K562 (cell line): ENCODE data around the gene SLC20A1. TPM values are rescaled to one million over a fixed set of nuclear protein-coding genes. Genes with fewer than 3 reads are reported as not detected.
A peak's percentile ranks its signal among the peaks of the same experiment; 100 is the strongest.

Experiments
- ATAC-seq: fragments of 200-7000 bp; cut with Tn5 transposase; 3 replicates; pipeline ENCODE4 v1.9.1; 2020; ENCODE audit warnings: moderate library complexity
- BruUV-seq: library from RNA; stranded (reverse); fragments of 400-500 nt; replicated peaks from 2 replicates; lab custom pipeline; 2021; lab: Mats Ljungman, UMichigan
- CTCF ChIA-PET: fragments of 300-600 bp; formaldehyde crosslinking; extraction: SDS; loops from one replicate; lab custom pipeline; 2021; ENCODE audit warnings: low intra/inter-chr PET ratio; lab: Yijun Ruan, JAX
- POLR2A ChIA-PET: fragments of 300-600, 350-650 bp; sonication (Branson Sonifier 250); formaldehyde crosslinking; extraction: SDS; loops from one replicate; lab custom pipeline; 2021; ENCODE audit warnings: antibody characterized with exemption, inconsistent platforms; lab: Yijun Ruan, JAX
- DNase-seq, 4 experiments: peaks; one replicate each; pipeline versions ENCODE4 v3.0.0 to v3.0.0-alpha.2; 2011 to 2018; ENCODE audit warnings: low spot score in 3 of 4, mixed read lengths in 3 of 4; ENCODE audit errors: extremely low read depth in 1 of 4
- FAIRE-seq: peaks from 2 replicates; lab custom pipeline; 2011; peaks lifted over from hg19 to GRCh38; lab: Jason Lieb, UNC
- H2AFZ ChIP-seq: 2 replicates; pipeline ENCODE4 v1.6.0; 2011; ENCODE audit warnings: low read depth, low read length, control low read depth, inconsistent platforms
- H3K27ac ChIP-seq: fragments of 200-600 bp; 3 replicates; pipeline ENCODE4 v1.8.0; 2011; ENCODE audit warnings: low read depth, mild to moderate bottlenecking, control low read depth, inconsistent platforms, low read length, moderate library complexity, mixed read lengths; ENCODE audit errors: extremely low read depth
- H3K27me3 ChIP-seq, 2 experiments: fragments of 300-600 bp in 1 of 2; 2 replicates in 1 of 2; 3 replicates in 1 of 2; pipeline versions ENCODE4 v1.6.0 to v1.8.0; 2011; ENCODE audit warnings: inconsistent platforms in 2 of 2, low read length in 2 of 2, mild to moderate bottlenecking in 1 of 2, mixed read lengths in 1 of 2, moderate library complexity in 1 of 2; ENCODE audit not compliant: control insufficient read depth in 2 of 2, insufficient read depth in 2 of 2
- H3K36me3 ChIP-seq: fragments of 300-600 bp; 3 replicates; pipeline ENCODE4 v1.8.0; 2011; ENCODE audit warnings: mild to moderate bottlenecking, low read length, inconsistent platforms; ENCODE audit not compliant: control insufficient read depth, insufficient read depth
- H3K4me1 ChIP-seq, 2 experiments: fragments of 200-600 bp in 1 of 2; replicated peaks in 1 of 2; 2 replicates in 1 of 2; 3 replicates in 1 of 2; pipeline versions ENCODE4 v1.5.1 to v1.8.0; 2011; ENCODE audit warnings: inconsistent platforms in 2 of 2, low read length in 2 of 2, mild to moderate bottlenecking in 1 of 2, mixed read lengths in 1 of 2, moderate library complexity in 1 of 2; ENCODE audit not compliant: control insufficient read depth in 2 of 2, insufficient read depth in 2 of 2
- H3K4me2 ChIP-seq: 2 replicates; pipeline ENCODE4 v1.6.1; 2011; ENCODE audit warnings: low read length, control low read depth, inconsistent platforms, mixed read lengths; ENCODE audit not compliant: insufficient read depth
- H3K4me3 ChIP-seq: fragments of 200-600 bp; sonication (generic), shearing (Covaris generic); 2 replicates; pipeline ENCODE4 v1.5.1; 2016; ENCODE audit warnings: control low read depth, inconsistent platforms
- H3K79me2 ChIP-seq: fragments of 200-600 bp; 3 replicates; pipeline ENCODE4 v1.8.0; 2011; ENCODE audit warnings: low read length, inconsistent platforms; ENCODE audit not compliant: control insufficient read depth, insufficient read depth
- H3K9ac ChIP-seq, 2 experiments: 2 replicates each; pipeline versions ENCODE4 v1.6.0 to v1.6.1; 2011; ENCODE audit warnings: low read depth in 2 of 2, low read length in 2 of 2, control low read depth in 1 of 2, inconsistent platforms in 1 of 2, mild to moderate bottlenecking in 1 of 2, mixed read lengths in 1 of 2; ENCODE audit not compliant: insufficient read depth in 1 of 2
- H3K9me1 ChIP-seq: one replicate; pipeline ENCODE4 v1.6.0; 2011; ENCODE audit warnings: inconsistent platforms, mild to moderate bottlenecking, low read length, moderate library complexity; ENCODE audit not compliant: control insufficient read depth, insufficient read depth
- H3K9me3 ChIP-seq: replicated peaks from 2 replicates; pipeline ENCODE4 v1.5.1; 2011; ENCODE audit warnings: low read depth, low read length, inconsistent platforms; ENCODE audit not compliant: control insufficient read depth, insufficient read depth
- H4K20me1 ChIP-seq: replicated peaks from 2 replicates; pipeline ENCODE4 v1.6.1; 2011; ENCODE audit warnings: low read length, inconsistent platforms, mixed read lengths; ENCODE audit not compliant: control insufficient read depth, insufficient read depth
- ASH1L ChIP-seq: fragments of 450-650 bp; IDR thresholded peaks from 2 replicates; pipeline ENCODE4 v1.6.1; 2018; ENCODE audit warnings: borderline replicate concordance, mild to moderate bottlenecking, low read depth; ENCODE audit not compliant: partially characterized antibody
- ATF3 ChIP-seq, 2 experiments: fragments of 450-650 bp in 1 of 2; sonication (generic) in 1 of 2; formaldehyde crosslinking in 1 of 2; IDR thresholded peaks in 1 of 2; conservative IDR thresholded peaks in 1 of 2; 2 replicates each; pipeline versions ENCODE4 v1.6.1 to v1.8.1; 2016 to 2023; ENCODE audit warnings: mild to moderate bottlenecking in 2 of 2, moderate library complexity in 2 of 2, inconsistent platforms in 1 of 2, missing genetic modification reagents in 1 of 2
- ERF ChIP-seq: fragments of 450-650 bp; formaldehyde crosslinking; IDR thresholded peaks from 2 replicates; pipeline ENCODE4 v1.4.0; 2020; ENCODE audit warnings: mild to moderate bottlenecking, mixed read lengths
- KAT7 ChIP-seq: sonication (generic); formaldehyde crosslinking; IDR thresholded peaks from 2 replicates; pipeline ENCODE4 v1.8.0; 2022; ENCODE audit warnings: missing genetic modification reagents, mild to moderate bottlenecking, borderline replicate concordance
- KDM4B ChIP-seq, 2 experiments: fragments of 450-650 bp in 1 of 2; sonication (generic) in 1 of 2; IDR thresholded peaks; 2 replicates each; pipeline ENCODE4 v1.6.1; 2016 to 2017; ENCODE audit warnings: borderline replicate concordance in 2 of 2, antibody characterized with exemption in 1 of 2, low read depth in 1 of 2, mild to moderate bottlenecking in 1 of 2
- MTF1 ChIP-seq: fragments of 250-450 bp; sonication (Bioruptor Pico); IDR thresholded peaks from 2 replicates; pipeline ENCODE4 v1.9.0; 2021; ENCODE audit warnings: moderate library complexity, mild to moderate bottlenecking, inconsistent platforms, borderline replicate concordance
- RBM15 ChIP-seq: fragments of 200-400 bp; formaldehyde crosslinking; IDR thresholded peaks from 2 replicates; pipeline ENCODE4 v1.6.1; 2018; ENCODE audit warnings: mild to moderate bottlenecking, low read length, moderate library complexity; ENCODE audit not compliant: insufficient read depth
- RBM22 ChIP-seq: fragments of 200-400 bp; formaldehyde crosslinking; IDR thresholded peaks from 2 replicates; pipeline ENCODE4 v1.6.1; 2018; ENCODE audit warnings: low read length, low read depth; ENCODE audit not compliant: poor library complexity, severe bottlenecking
- SIX5 ChIP-seq, 2 experiments: IDR thresholded peaks; 2 replicates each; pipeline ENCODE4 v1.6.1; 2011; ENCODE audit warnings: low read length in 2 of 2, borderline replicate concordance in 1 of 2, low read depth in 1 of 2, mild to moderate bottlenecking in 1 of 2, moderate library complexity in 1 of 2; ENCODE audit not compliant: insufficient read depth in 1 of 2
- ZNF609 ChIP-seq: sonication (generic); formaldehyde crosslinking; IDR thresholded peaks from 2 replicates; pipeline ENCODE4 v1.8.1; 2023; ENCODE audit warnings: missing genetic modification reagents, mild to moderate bottlenecking, borderline replicate concordance
- ZNF76 ChIP-seq: fragments of 250-450 bp; sonication (Bioruptor Pico); IDR thresholded peaks from 2 replicates; pipeline ENCODE4 v1.4.0; 2020; ENCODE audit warnings: mild to moderate bottlenecking, moderate library complexity, borderline replicate concordance
- WGBS: fragments of 100-300 bp; shearing (Covaris generic); methylation state at CpG from one replicate; pipeline ENCODE4 v1.1.6; 2016; ENCODE audit warnings: low coverage, mixed read lengths; ENCODE audit not compliant: insufficient coverage; ENCODE audit errors: missing lambda C conversion rate; 5-methylcytosine and 5-hydroxymethylcytosine counted together
- in situ Hi-C: fragments of 300-500 bp; cut with MboI; formaldehyde crosslinking; loops from 4 replicates; pipeline ENCODE4 v1.15.0; 2018; ENCODE audit warnings: inconsistent platforms, mixed read lengths
- intact Hi-C: fragments of 100-400 bp; cut with micrococcal nuclease; formaldehyde crosslinking; loops from 2 replicates; pipeline ENCODE4 v1.14.2; 2022
- polyA plus RNA-seq, 8 experiments: library from polyadenylated mRNA; depleted of rRNA in 4 of 8; stranded (reverse) in 5 of 8; unstranded in 3 of 8; fragments of >200 nt; fragmentation: Nextera tagmentation in 2 of 8; fragmentation: Illumina TruSeq in 1 of 8; extraction: Ambion mirVana in 2 of 8; extraction: Trizol in 1 of 8; gene quantifications; 2 replicates each; pipeline versions ENCODE4 v1.2.1 to v1.2.3, GENCODE V29; 2011 to 2014; ENCODE audit warnings: inconsistent platforms in 1 of 8, missing spikeins in 1 of 8
- total RNA-seq, 7 experiments: library from RNA; depleted of rRNA in 6 of 7; stranded (reverse); fragments of >200 nt in 6 of 7; fragmentation: Illumina TruSeq in 2 of 7; extraction: Trizol in 2 of 7; gene quantifications; 2 replicates each; pipeline versions ENCODE4 v1.2.1 to v1.2.3, GENCODE V29; 2011 to 2021; ENCODE audit warnings: low replicate concordance in 1 of 7

The SLC20A1 gene
- total and polyA plus RNA-seq, 9 of the 15 experiments (the other 6 are each of a cell fraction or from before 2014, with no cell fraction given) = 53.8 to 150 (median 74.7) TPM

DNA sequence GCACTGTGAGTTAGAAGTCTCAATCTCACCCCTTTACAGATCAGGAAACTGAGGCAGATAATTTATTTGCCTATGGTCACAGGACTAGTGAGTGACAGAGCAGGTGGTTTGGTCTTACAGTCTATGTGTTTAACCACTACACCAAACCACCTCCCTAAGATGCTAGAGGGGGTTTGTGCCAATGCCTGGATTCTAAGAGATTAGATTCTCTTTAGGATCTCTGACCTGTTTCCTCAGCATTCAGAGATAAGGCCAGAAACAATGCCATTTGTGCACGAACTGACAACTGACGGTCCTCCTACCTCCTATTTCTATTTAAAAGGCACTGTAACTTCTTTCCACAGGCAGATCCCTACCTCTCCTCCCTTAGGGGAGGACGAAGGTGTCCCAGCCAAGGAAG lies 2.3 kb upstream of the SLC20A1 start (continued):
- TF ChIP-seq ZNF609 (CRISPR knock-in tag) = no peak
- no peak for TF ChIP-seq ZNF76

DNA sequence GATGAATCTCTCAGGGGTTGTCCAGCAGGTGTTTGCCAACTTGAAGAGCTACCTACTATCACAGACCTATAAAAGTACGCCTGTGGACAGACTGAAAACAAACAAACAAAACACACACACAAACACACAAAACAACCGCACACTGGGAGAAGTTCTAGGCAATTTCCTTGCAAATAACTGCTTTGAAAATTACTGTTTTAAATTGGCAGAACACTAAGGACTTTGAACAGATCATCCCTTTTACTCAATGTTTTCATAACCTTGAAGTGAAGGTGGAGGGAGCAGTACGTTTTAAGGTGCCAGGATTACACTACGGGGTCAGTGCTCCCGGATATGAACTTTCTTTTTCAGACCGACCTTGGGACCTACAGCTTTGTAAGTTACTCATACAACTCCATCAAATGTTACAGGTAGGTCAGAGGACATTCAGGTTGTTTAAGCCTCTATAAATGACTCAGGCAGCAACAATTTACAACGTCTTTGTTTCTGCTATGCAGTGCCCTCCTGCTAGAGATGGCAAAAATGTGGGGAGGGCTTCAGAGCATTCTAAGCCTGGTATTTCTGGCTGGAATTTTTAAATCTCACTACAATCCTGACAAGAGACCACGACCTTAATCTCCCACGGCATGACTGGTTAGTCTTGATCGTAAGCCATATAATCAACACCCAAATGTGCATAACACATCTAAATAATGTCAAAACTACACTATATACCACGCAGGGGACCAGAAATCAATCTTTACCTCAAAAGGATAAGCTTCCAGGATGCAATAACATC lies 1.4 kb upstream of the SLC20A1 start:
- peaks cover 24 to 69% of the 10 kb centered on the region in 2 experiments for H3K4me1 ChIP-seq
- TF ChIP-seq MTF1 (no peak), ASH1L (no peak), SIX5 (IDR thresholded peaks at IDR 0.05; ENCODE audit: borderline replicate concordance in 1 of 2, insufficient read depth in 1 of 2, low read depth in 1 of 2, low read length in 2 of 2) (no peak), KAT7 (peak; percentile 41; the same call in 1 of the 2 replicates), RBM22 (no peak), RBM15 (no peak), KDM4B (IDR thresholded peaks at IDR 0.05; ENCODE audit: borderline replicate concordance in 2 of 2, low read depth in 1 of 2) (0 out of 4 replicates have a peak, but pooled peaks of 1 of the 2 experiments have one; percentile 29), ATF3 (IDR thresholded peaks at IDR 0.05) (no peak), ATF3 (CRISPR knock-in tag; conservative IDR thresholded peaks at IDR 0.05) (0 out of 2 replicates have a peak, but pooled peaks have one; percentile 27), ERF (no peak)
- TF ChIP-seq, all 486 proteins: peak for 3
- WGBS = 19% methylated on average over 11 of the region's 11 CpGs
- Histone ChIP-seq H3K9ac (peak overlapping the region in 1 of 2 experiments; percentile 87; a peak in 2 of 4 replicates), H3K36me3 (peaks cover 27% of the 10 kb centered on the region), H3K9me3 (no peaks in the 10 kb centered on the region), H3K4me2 (peak overlapping the region; percentile 99), H3K27me3 (no peaks in the 10 kb centered on the region), H3K4me3 (peak overlapping the region; percentile 94), H3K79me2 (peaks cover 48% of the 10 kb centered on the region), H4K20me1 (peaks cover 16% of the 10 kb centered on the region; the same call in 1 of the 2 replicates), H3K9me1 (no peaks in the 10 kb centered on the region), H2AFZ (peak overlapping the region; percentile 96), H3K27ac (peak overlapping the region; percentile 93)
- ATAC-seq (no peak), FAIRE-seq (no peak), DNase-seq (no peak)
- ChIA-PET POLR2A (interaction anchor here (0.6 to 9.6 kb wide), 12 partner anchors 8 to 361 kb away, joined by 3 to 90 read pairs (median 8); no protein-coding TSS in a partner anchor), CTCF (no interaction called here)
- BruUV-seq = TSS peak; percentile 89
- intact Hi-C loops (loop anchor here (2.0 kb wide), 1 partner anchor 18 kb away; no protein-coding TSS in a partner anchor), in situ Hi-C loops (no loop called here)
